ENCODE results near the gene RNU5D-1. TPM values are rescaled to one million over a fixed set of nuclear protein-coding genes. Genes with fewer than 3 reads are reported as not detected.
A peak's percentile ranks its signal among the peaks of the same experiment; 100 is the strongest.

RNU5D-1 gene
- total RNA-seq, 2 donors from 2014 or later, result not detected

- DNase-seq, result no peak
- Mint-ChIP-seq H3K27ac (no peak overlapping the region), H3K9me3 (no peaks in the 10 kb centered on the region), H3K27me3 (ENCODE audit: low read depth) (no peaks in the 10 kb centered on the region), H3K36me3 (ENCODE audit: insufficient read depth in 2 of 2) (no peaks in the 10 kb centered on the region), H3K4me1 (ENCODE audit: low read depth) (peaks cover 16% of the 10 kb centered on the region), H3K4me3 (no peak overlapping the region)
- ATAC-seq (replicated peaks in 1 of 2), result no peak
These were observed 42.1 kb downstream of the RNU5D-1 start for GRCh38 chr1:44688760-44689446.

- Mint-ChIP-seq H3K4me1 (ENCODE audit: low read depth) (no peaks in the 10 kb centered on the region), H3K36me3 (ENCODE audit: insufficient read depth in 2 of 2) (no peaks in the 10 kb centered on the region), H3K27me3 (ENCODE audit: low read depth) (no peaks in the 10 kb centered on the region), H3K9me3 (no peaks in the 10 kb centered on the region), H3K27ac (no peak overlapping the region), H3K4me3 (no peak overlapping the region)
- no peak for ATAC-seq (replicated peaks in 1 of 2)
- no peak for DNase-seq
These were observed 45.1 kb downstream of the RNU5D-1 start for GRCh38 chr1:44685881-44686280.

DNA sequence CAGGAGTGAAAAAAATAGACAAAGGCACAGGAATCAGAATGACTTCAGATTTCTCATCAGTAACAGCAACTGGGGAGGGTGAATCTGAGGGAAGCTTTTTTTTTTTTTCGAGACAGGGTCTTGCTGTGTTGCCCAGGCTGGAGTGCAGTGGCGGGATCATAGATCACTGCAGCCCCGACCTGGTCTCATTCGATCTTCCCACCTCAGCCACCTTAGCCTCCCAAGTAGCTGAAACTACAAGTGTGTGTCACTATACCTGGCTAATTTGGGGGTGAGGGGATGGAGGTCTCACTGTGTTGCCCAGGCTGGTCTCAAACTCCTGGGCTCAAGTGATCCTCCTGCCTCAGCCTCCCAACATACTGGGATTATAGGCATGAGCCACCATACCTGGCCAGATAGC is 45.8 kb downstream of the RNU5D-1 start:
- Mint-ChIP-seq H3K27ac (no peak overlapping the region), H3K4me3 (no peak overlapping the region), H3K4me1 (ENCODE audit: low read depth) (no peaks in the 10 kb centered on the region)

GRCh38 chr1:44684525-44684924 is 46.4 kb downstream of the RNU5D-1 start:
- no peaks in the 10 kb centered on the region for H3K4me1 Mint-ChIP-seq (ENCODE audit: low read depth)
- no peaks in the 10 kb centered on the region for H3K27me3 Mint-ChIP-seq (ENCODE audit: low read depth)
- H3K9me3 Mint-ChIP-seq, result no peaks in the 10 kb centered on the region
- H3K36me3 Mint-ChIP-seq (ENCODE audit: insufficient read depth in 2 of 2), result no peaks in the 10 kb centered on the region
- DNase-seq, result no peak
- H3K4me3 Mint-ChIP-seq, result no peak overlapping the region
- no peak overlapping the region for H3K27ac Mint-ChIP-seq
- ATAC-seq (replicated peaks in 1 of 2), result peak in 1 of 2 donors; percentile 42

More for the DNA sequence above, 45.8 kb downstream of the RNU5D-1 start:
- Mint-ChIP-seq H3K27me3 (ENCODE audit: low read depth) (no peaks in the 10 kb centered on the region), H3K36me3 (ENCODE audit: insufficient read depth in 2 of 2) (no peaks in the 10 kb centered on the region), H3K9me3 (no peaks in the 10 kb centered on the region)
- ATAC-seq (replicated peaks in 1 of 2) (no peak), DNase-seq (no peak)

GRCh38 chr1:44682883-44683265 is 48.1 kb downstream of the RNU5D-1 start:
- Mint-ChIP-seq H3K9me3 (no peaks in the 10 kb centered on the region), H3K4me3 (no peak overlapping the region), H3K27ac (no peak overlapping the region), H3K27me3 (ENCODE audit: low read depth) (no peaks in the 10 kb centered on the region), H3K4me1 (ENCODE audit: low read depth) (no peaks in the 10 kb centered on the region), H3K36me3 (ENCODE audit: insufficient read depth in 2 of 2) (no peaks in the 10 kb centered on the region)
- no peak for DNase-seq
- ATAC-seq (replicated peaks in 1 of 2), result no peak

GRCh38 chr1:44681905-44682882 is 48.8 kb downstream of the RNU5D-1 start:
- DNase-seq (no peak), ATAC-seq (replicated peaks in 1 of 2) (no peak)
- Mint-ChIP-seq H3K4me1 (ENCODE audit: low read depth) (no peaks in the 10 kb centered on the region), H3K4me3 (no peak overlapping the region), H3K36me3 (ENCODE audit: insufficient read depth in 2 of 2) (no peaks in the 10 kb centered on the region), H3K27ac (no peak overlapping the region), H3K27me3 (ENCODE audit: low read depth) (no peaks in the 10 kb centered on the region), H3K9me3 (no peaks in the 10 kb centered on the region)

Other genes starting within 250 kb of the RNU5D-1 start
- 1 to 10 TPM; 3.8 to 4.5 TPM for gene TMEM53, start 56.7 kb downstream of the RNU5D-1 start, total RNA-seq
- gene ARMH1, start 56.5 kb downstream of the RNU5D-1 start, total RNA-seq, result 100 to 1,000 TPM; 108 to 123 TPM
- gene KIF2C, start 8.7 kb upstream of the RNU5D-1 start, total RNA-seq, result 100 to 1,000 TPM; 134 to 147 TPM
- 1,000 to 10,000 TPM; 2,862 to 3,010 TPM for gene RPS8, start 44.4 kb upstream of the RNU5D-1 start, total RNA-seq
- gene BEST4, start 57.0 kb upstream of the RNU5D-1 start, total RNA-seq, result 1 to 10 TPM; 2.5 to 2.6 TPM
- gene PLK3, start 69.2 kb upstream of the RNU5D-1 start, total RNA-seq, result 10 to 100 TPM; 53.4 to 60.7 TPM
- gene DYNLT4, start 76.2 kb upstream of the RNU5D-1 start, total RNA-seq, result 1 to 10 TPM in 1 of 2 donors, not detected in 1; 1.5 TPM
- 10 to 100 TPM in 1 of 2 donors, 1 to 10 TPM in 1; 9.4 to 16.8 TPM for gene BTBD19, start 77.4 kb upstream of the RNU5D-1 start, total RNA-seq
- 1 to 10 TPM; 1.8 to 3.2 TPM for gene PTCH2, start 112.1 kb upstream of the RNU5D-1 start, total RNA-seq